DOHH2 (cell line): ENCODE measurements around the gene CRELD2.

ENCODE experiments used
- H3F3A ChIP-seq: fragments of 200-600 bp; sonication (generic), shearing (Covaris generic); 2 replicates; pipeline ENCODE4 v1.6.0; 2016; ENCODE audit warnings: antibody characterized with exemption, mild to moderate bottlenecking; ENCODE audit not compliant: control insufficient read depth, insufficient read depth
- H3K27ac ChIP-seq: fragments of 200-600 bp; sonication (generic); 2 replicates; pipeline ENCODE4 v1.5.1; 2014; ENCODE audit warnings: low read depth, mild to moderate bottlenecking, low read length, moderate library complexity
- H3K27me3 ChIP-seq: fragments of 200-600 bp; sonication (generic); 2 replicates; pipeline ENCODE4 v1.6.1; 2014; ENCODE audit warnings: mild to moderate bottlenecking, low read length, mixed read lengths; ENCODE audit not compliant: control insufficient read depth
- H3K36me3 ChIP-seq: fragments of 200-600 bp; sonication (generic); 2 replicates; pipeline ENCODE4 v1.6.1; 2014; ENCODE audit warnings: mild to moderate bottlenecking, low read length, moderate library complexity, mixed read lengths; ENCODE audit not compliant: control insufficient read depth
- H3K4me1 ChIP-seq: fragments of 200-600 bp; sonication (generic); 2 replicates; pipeline ENCODE4 v1.6.1; 2014; ENCODE audit warnings: mild to moderate bottlenecking, low read length, mixed read lengths; ENCODE audit not compliant: control insufficient read depth
- H3K4me2 ChIP-seq: fragments of 200-600 bp; sonication (generic); 2 replicates; pipeline ENCODE4 v1.6.0; 2014; ENCODE audit warnings: mild to moderate bottlenecking, low read length, moderate library complexity
- H3K4me3 ChIP-seq: fragments of 200-600 bp; sonication (generic); 2 replicates; pipeline ENCODE4 v1.5.1; 2014; ENCODE audit warnings: mild to moderate bottlenecking, low read length, mixed read lengths
- H3K79me2 ChIP-seq: fragments of 200-600 bp; sonication (generic); 2 replicates; pipeline ENCODE4 v1.6.1; 2014; ENCODE audit warnings: mild to moderate bottlenecking, low read length, mixed read lengths; ENCODE audit not compliant: control insufficient read depth
- H3K9me2 ChIP-seq: fragments of 200-600 bp; sonication (generic); replicated peaks from 2 replicates; pipeline ENCODE4 v1.6.1; 2014; ENCODE audit warnings: mild to moderate bottlenecking, low read length, mixed read lengths; ENCODE audit not compliant: control insufficient read depth
- H3K9me3 ChIP-seq: fragments of 200-600 bp; sonication (generic); 2 replicates; pipeline ENCODE4 v1.6.1; 2014; ENCODE audit warnings: antibody characterized with exemption, low read length, mixed read lengths; ENCODE audit not compliant: control insufficient read depth, insufficient read depth
- H4K20me1 ChIP-seq: fragments of 200-600 bp; sonication (generic); 2 replicates; pipeline ENCODE4 v1.6.0; 2014; ENCODE audit warnings: low read depth, mild to moderate bottlenecking, antibody characterized with exemption, low read length, moderate library complexity; ENCODE audit not compliant: control insufficient read depth, insufficient read depth
- EZH2phosphoT487 ChIP-seq: fragments of 200-600 bp; sonication (generic); IDR thresholded peaks from 2 replicates; pipeline ENCODE4 v1.6.1; 2017; ENCODE audit warnings: borderline replicate concordance, mild to moderate bottlenecking, antibody characterized with exemption, low read length, moderate library complexity, mixed read lengths
- TF ChIP-seq, protein P1 (sequence below): fragments of 200-600 bp; sonication (generic); IDR thresholded peaks from one replicate; pipeline ENCODE4 v1.5.1; 2014; ENCODE audit warnings: antibody characterized with exemption, mild to moderate bottlenecking, low read depth, low read length; ENCODE audit not compliant: poor library complexity, severe bottlenecking

CRELD2 gene

DNA sequence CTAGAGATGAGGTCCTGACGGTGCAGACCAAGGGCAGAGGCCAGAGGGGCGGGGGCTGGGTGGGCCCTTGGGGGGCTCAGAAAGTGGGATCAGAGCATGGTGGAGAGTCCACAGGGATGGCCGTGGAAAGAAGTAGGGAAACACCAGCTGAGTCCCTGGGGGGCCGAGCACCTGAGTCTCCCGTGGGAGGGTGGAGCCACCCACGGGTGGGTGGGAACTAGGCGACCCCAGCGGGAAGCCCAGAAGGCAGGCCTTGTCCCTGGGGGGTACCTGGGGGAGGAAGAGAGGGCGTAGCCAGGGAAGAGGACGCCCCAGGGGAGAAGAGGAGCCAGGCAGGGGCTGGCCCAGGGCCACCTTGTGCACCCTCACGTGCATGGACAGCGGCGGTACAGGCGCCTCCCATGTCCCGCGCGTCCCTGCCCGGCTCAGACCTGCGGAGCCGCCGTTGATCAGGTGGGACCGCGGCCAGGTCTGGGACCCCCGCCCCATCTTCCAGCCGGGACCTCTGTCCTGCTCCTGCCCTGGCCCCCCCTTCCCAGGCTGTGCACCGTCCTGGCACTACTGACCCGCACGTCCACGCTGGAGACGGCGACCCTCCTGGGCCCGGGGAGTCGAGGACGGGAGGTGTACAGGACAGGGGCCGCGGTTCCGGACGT, 10.2 kb downstream of the CRELD2 start:
- Histone ChIP-seq H3F3A (peaks cover 53% of the 10 kb centered on the region), H3K4me2 (peak overlapping the region; percentile 97), H3K27ac (no peak overlapping the region), H4K20me1 (no peaks in the 10 kb centered on the region), H3K9me2 (no peaks in the 10 kb centered on the region), H3K4me1 (peaks cover 84% of the 10 kb centered on the region), H3K27me3 (no peaks in the 10 kb centered on the region), H3K79me2 (peaks cover 12% of the 10 kb centered on the region), H3K36me3 (peaks cover 36% of the 10 kb centered on the region), H3K9me3 (no peaks in the 10 kb centered on the region), H3K4me3 (peak overlapping the region; percentile 74; the same call in 1 of the 2 replicates)
- no peak for TF ChIP-seq EZH2phosphoT487
- TF ChIP-seq, protein P1, sequence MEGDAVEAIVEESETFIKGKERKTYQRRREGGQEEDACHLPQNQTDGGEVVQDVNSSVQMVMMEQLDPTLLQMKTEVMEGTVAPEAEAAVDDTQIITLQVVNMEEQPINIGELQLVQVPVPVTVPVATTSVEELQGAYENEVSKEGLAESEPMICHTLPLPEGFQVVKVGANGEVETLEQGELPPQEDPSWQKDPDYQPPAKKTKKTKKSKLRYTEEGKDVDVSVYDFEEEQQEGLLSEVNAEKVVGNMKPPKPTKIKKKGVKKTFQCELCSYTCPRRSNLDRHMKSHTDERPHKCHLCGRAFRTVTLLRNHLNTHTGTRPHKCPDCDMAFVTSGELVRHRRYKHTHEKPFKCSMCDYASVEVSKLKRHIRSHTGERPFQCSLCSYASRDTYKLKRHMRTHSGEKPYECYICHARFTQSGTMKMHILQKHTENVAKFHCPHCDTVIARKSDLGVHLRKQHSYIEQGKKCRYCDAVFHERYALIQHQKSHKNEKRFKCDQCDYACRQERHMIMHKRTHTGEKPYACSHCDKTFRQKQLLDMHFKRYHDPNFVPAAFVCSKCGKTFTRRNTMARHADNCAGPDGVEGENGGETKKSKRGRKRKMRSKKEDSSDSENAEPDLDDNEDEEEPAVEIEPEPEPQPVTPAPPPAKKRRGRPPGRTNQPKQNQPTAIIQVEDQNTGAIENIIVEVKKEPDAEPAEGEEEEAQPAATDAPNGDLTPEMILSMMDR = no peak

DNA sequence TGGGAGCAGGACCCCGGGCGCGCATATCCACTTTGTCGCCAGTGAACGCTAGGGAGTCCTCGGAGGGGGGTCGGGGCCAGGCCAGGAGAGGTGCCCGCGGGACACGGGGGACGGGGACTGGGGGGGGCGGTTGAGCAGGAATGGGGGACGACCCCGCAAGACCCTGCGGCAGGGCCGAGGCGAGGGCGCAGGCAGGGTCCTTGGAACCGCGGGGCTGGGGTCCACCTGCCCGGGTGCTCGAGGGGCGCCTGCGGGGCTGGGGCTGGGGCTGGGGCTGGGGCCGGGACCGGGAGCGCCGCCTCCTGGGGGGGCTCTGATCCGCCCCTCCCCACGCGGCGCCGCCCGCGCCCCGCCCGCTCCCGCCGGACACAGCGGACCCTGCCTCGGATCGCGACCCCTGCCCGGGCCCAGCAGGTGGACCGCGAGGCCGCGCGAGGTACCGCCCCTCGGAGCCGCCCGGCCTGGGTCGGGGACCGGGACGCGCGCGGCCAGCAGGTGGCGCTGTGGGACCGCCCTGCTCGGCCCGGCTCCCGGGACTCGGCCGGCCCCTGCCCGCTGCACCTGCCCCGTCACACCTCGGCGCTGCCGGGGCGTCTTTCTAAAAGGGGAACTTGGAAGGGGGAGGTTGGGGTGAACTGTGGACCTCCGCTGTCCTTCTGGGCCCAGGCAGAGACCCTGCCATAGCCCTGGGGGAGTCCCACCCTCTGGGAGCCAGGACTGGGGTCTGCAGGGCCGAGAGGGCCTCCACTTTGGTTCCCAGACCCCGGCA, 11.0 kb downstream of the CRELD2 start:
- Histone ChIP-seq H3K9me2 (no peaks in the 10 kb centered on the region), H3K4me3 (peak overlapping the region; percentile 74), H3K9me3 (no peaks in the 10 kb centered on the region), H3K4me1 (peaks cover 84% of the 10 kb centered on the region), H3K79me2 (peaks cover 14% of the 10 kb centered on the region), H3K27ac (peak overlapping the region; percentile 91), H4K20me1 (no peaks in the 10 kb centered on the region), H3K36me3 (peaks cover 36% of the 10 kb centered on the region), H3K4me2 (peak overlapping the region; percentile 97), H3K27me3 (no peaks in the 10 kb centered on the region), H3F3A (peaks cover 51% of the 10 kb centered on the region)
- TF ChIP-seq, protein P1 = peak; percentile 54
- TF ChIP-seq EZH2phosphoT487 = no peak

DNA sequence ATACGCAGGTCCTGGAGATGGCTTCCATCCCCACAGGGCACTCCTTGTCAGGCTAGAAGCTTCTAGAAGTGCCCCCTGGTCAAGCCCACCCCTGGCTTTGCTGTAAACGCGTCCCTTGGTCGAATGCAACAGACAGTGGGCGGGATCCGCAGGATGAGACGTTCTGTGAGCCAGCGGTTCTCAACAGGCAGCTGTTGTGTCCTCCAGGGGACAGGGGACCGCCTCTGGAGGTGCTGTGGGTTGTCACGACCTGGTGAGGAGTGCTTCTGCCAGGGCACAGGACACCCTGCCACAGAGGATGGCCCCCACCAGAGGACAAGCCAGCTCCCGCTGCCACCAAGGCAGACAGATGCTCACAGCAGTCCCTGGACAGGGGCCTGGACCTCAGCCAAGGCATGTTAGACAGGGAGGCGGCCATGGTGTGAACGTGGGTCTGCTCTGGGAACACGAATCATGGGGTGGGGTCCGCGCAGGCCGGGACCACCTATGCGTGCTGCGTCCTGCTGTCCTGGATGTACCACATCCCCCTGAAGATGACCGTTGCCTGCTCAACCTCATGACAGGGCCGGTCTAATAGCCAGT, 11.7 kb downstream of the CRELD2 start:
- Histone ChIP-seq H3F3A (peaks cover 47% of the 10 kb centered on the region), H3K4me3 (peak overlapping the region; percentile 74)

More for the DNA sequence above, 11.7 kb downstream of the CRELD2 start:
- no peak for TF ChIP-seq EZH2phosphoT487
- TF ChIP-seq, protein P1 = no peak
- no peaks in the 10 kb centered on the region for H3K27me3 ChIP-seq
- H3K4me1 ChIP-seq = peaks cover 83% of the 10 kb centered on the region
- H3K79me2 ChIP-seq = peaks cover 19% of the 10 kb centered on the region
- no peaks in the 10 kb centered on the region for H3K9me2 ChIP-seq
- H3K4me2 ChIP-seq = peak overlapping the region; percentile 97
- peaks cover 39% of the 10 kb centered on the region for H3K36me3 ChIP-seq
- no peaks in the 10 kb centered on the region for H3K9me3 ChIP-seq
- peak overlapping the region; percentile 91 for H3K27ac ChIP-seq
- H4K20me1 ChIP-seq = no peaks in the 10 kb centered on the region
